Gastroesophageal sphincter (tissue), 4 donors: ENCODE results near the gene OAS3. TPM values are rescaled to one million over a fixed set of nuclear protein-coding genes. Genes with fewer than 3 reads are reported as not detected.

ENCODE experiments used
- ATAC-seq: fragments of 150-250 bp; one replicate; pipeline ENCODE4 v1.9.1; 2016; ENCODE audit warnings: mild to moderate bottlenecking, moderate library complexity
- H3K27ac ChIP-seq, 4 donors: fragments of 200-600 bp; sonication (generic) in 3 of 4; 1 replicate in 3 of 4; 2 replicates in 1 of 4; pipeline ENCODE4 v1.5.1; 2016 to 2019
- H3K27me3 ChIP-seq: fragments of 200-600 bp; sonication (generic); one replicate; pipeline ENCODE4 v1.5.1; 2019
- H3K36me3 ChIP-seq, 2 donors: fragments of 200-600 bp; sonication (generic); one replicate each; pipeline ENCODE4 v1.5.1; 2019; ENCODE audit warnings: control low read depth in 1 of 2
- H3K4me1 ChIP-seq, 3 donors: fragments of 200-600 bp; sonication (generic); 1 replicate in 2 of 3; 2 replicates in 1 of 3; pipeline ENCODE4 v1.5.1; 2016 to 2019; ENCODE audit warnings: control low read depth in 2 of 3
- H3K4me3 ChIP-seq, 2 donors: fragments of 200-600 bp; sonication (generic); one replicate each; pipeline ENCODE4 v1.5.1; 2019; ENCODE audit warnings: mild to moderate bottlenecking in 1 of 2, moderate library complexity in 1 of 2
- H3K9me3 ChIP-seq, 3 donors: fragments of 200-600 bp; sonication (generic); one replicate each; pipeline ENCODE4 v1.5.1; 2017 to 2019; ENCODE audit warnings: control low read depth in 2 of 3
- CTCF ChIP-seq, 4 experiments: fragments of 200-600 bp in 2 of 4; fragments of 450-650 bp in 2 of 4; sonication (generic) in 1 of 4; IDR thresholded peaks; one replicate each; pipeline ENCODE4 v1.5.1; 2017 to 2019; ENCODE audit warnings: antibody characterized with exemption in 4 of 4, mild to moderate bottlenecking in 2 of 4, moderate library complexity in 2 of 4
- EP300 ChIP-seq: sonication (generic); formaldehyde crosslinking; IDR thresholded peaks from one replicate; pipeline ENCODE4 v1.6.1; 2017; ENCODE audit warnings: antibody characterized with exemption, mild to moderate bottlenecking
- POLR2A ChIP-seq, 2 donors: fragments of 450-650 bp; IDR thresholded peaks; one replicate each; pipeline ENCODE4 v1.6.1; 2017; ENCODE audit warnings: antibody characterized with exemption in 2 of 2, mild to moderate bottlenecking in 2 of 2, moderate library complexity in 1 of 2
- POLR2AphosphoS5 ChIP-seq: sonication (generic); formaldehyde crosslinking; IDR thresholded peaks from one replicate; pipeline ENCODE4 v1.6.1; 2017; ENCODE audit warnings: antibody characterized with exemption
- WGBS, 2 donors: methylation state at CpG; one replicate each; pipeline ENCODE4 v1.1.5; 2018; ENCODE audit warnings: low coverage in 1 of 2; 5-methylcytosine and 5-hydroxymethylcytosine counted together
- total RNA-seq, 4 donors: library from RNA; depleted of rRNA; stranded (reverse); fragments of >200 nt; gene quantifications; one replicate each; pipeline ENCODE4 v1.1.0, GENCODE V29; 2016

Gene OAS3
- total RNA-seq, 4 donors from 2014 or later = 3.5 to 10.2 (median 7.2) TPM

- H3K27me3 ChIP-seq = no peaks in the 10 kb centered on the region
- TF ChIP-seq EP300 = no peak
- no peak for TF ChIP-seq CTCF (IDR thresholded peaks at IDR 0.05)
- no peak overlapping the region for H3K4me3 ChIP-seq
- H3K9me3 ChIP-seq = no peaks in the 10 kb centered on the region
- WGBS, 2 donors = 60% methylated on average over 2 of the region's 5 CpGs; no CpG with 5 or more reads in 1 of the 2 donors
- no peaks in the 10 kb centered on the region for H3K4me1 ChIP-seq
- ATAC-seq = no peak
- H3K36me3 ChIP-seq = peaks cover 0 to 47% of the 10 kb centered on the region in 2 donors
- H3K27ac ChIP-seq = no peak overlapping the region
Measured at GRCh38 chr12:112971248-112971647, 33.0 kb downstream of the OAS3 start.

- no peak for ATAC-seq
- 50 to 69% methylated on average over 1 to 4 of the region's 4 CpGs for WGBS, 2 donors
- H3K9me3 ChIP-seq = no peaks in the 10 kb centered on the region
- H3K4me1 ChIP-seq = peaks cover 0 to 11% (median 0%) of the 10 kb centered on the region in 3 donors
- no peak overlapping the region for H3K4me3 ChIP-seq
- no peak overlapping the region for H3K27ac ChIP-seq
- H3K36me3 ChIP-seq = peaks cover 0 to 28% of the 10 kb centered on the region in 2 donors
- TF ChIP-seq POLR2A (IDR thresholded peaks at IDR 0.05) (no peak), POLR2AphosphoS5 (no peak), EP300 (no peak), CTCF (IDR thresholded peaks at IDR 0.05) (no peak)
- H3K27me3 ChIP-seq = no peaks in the 10 kb centered on the region
Measured at GRCh38 chr12:112973011-112973735, 34.9 kb downstream of the OAS3 start.

- no peak for ATAC-seq
- H3K27ac ChIP-seq = no peak overlapping the region
- no peak overlapping the region for H3K4me3 ChIP-seq
- H3K4me1 ChIP-seq = peaks cover 0 to 16% (median 0%) of the 10 kb centered on the region in 3 donors
- 14 to 21% methylated on average over 5 of the region's 5 CpGs for WGBS, 2 donors
- H3K27me3 ChIP-seq = no peaks in the 10 kb centered on the region
- TF ChIP-seq EP300 (no peak), POLR2A (IDR thresholded peaks at IDR 0.05) (no peak), POLR2AphosphoS5 (no peak), CTCF (IDR thresholded peaks at IDR 0.05) (no peak)
- no peaks in the 10 kb centered on the region for H3K9me3 ChIP-seq
- peaks cover 0 to 21% of the 10 kb centered on the region in 2 donors for H3K36me3 ChIP-seq
Measured at GRCh38 chr12:112973818-112974231, 35.6 kb downstream of the OAS3 start.

- WGBS, 2 donors = 88 to 90% methylated on average over 4 of the region's 7 CpGs
Measured at GRCh38 chr12:112974904-112975303, 36.6 kb downstream of the OAS3 start.

More at GRCh38 chr12:112974904-112975303, 36.6 kb downstream of the OAS3 start:
- Histone ChIP-seq H3K4me1 (peaks cover 0 to 27% (median 2%) of the 10 kb centered on the region in 3 donors), H3K27ac (no peak overlapping the region), H3K4me3 (no peak overlapping the region), H3K9me3 (no peaks in the 10 kb centered on the region), H3K27me3 (no peaks in the 10 kb centered on the region), H3K36me3 (peaks cover 0 to 11% of the 10 kb centered on the region in 2 donors)
- ATAC-seq = no peak
- TF ChIP-seq POLR2A (IDR thresholded peaks at IDR 0.05) = no peak
- no peak for TF ChIP-seq CTCF (IDR thresholded peaks at IDR 0.05)
- no peak for TF ChIP-seq EP300
- TF ChIP-seq POLR2AphosphoS5 = no peak
